Ovary (tissue), 3 donors: ENCODE data around the gene DCAF15.

Experiments used
- CTCF ChIP-seq, 3 donors: fragments of 450-650 bp in 2 of 3; fragments of 200-600 bp in 1 of 3; IDR thresholded peaks; one replicate each; pipeline versions ENCODE4 v1.5.1 to v1.8.0; 2016 to 2022; ENCODE audit warnings: antibody characterized with exemption in 3 of 3, mild to moderate bottlenecking in 1 of 3
- POLR2A ChIP-seq: fragments of 450-650 bp; IDR thresholded peaks from one replicate; pipeline ENCODE4 v1.6.1; 2017; ENCODE audit warnings: antibody characterized with exemption, mild to moderate bottlenecking, moderate library complexity
- donor health status: DM: no; HTN: no; CAD: no.

- TF ChIP-seq POLR2A (no peak), CTCF (IDR thresholded peaks at IDR 0.05) (no peak)
Observed at GRCh38 chr19:13959962-13960862, 7.9 kb downstream of the DCAF15 start.
